CD1c-positive myeloid dendritic cell (primary cell): ENCODE data around the gene DBX1.

Experiments used
- DNase-seq: peaks from one replicate; pipeline ENCODE4 v3.0.0-alpha.2; 2016; ENCODE audit errors: extremely low spot score

The DBX1 gene

GRCh38 chr11:20125927-20126326 lies 34.3 kb downstream of the DBX1 start:
- no peak for DNase-seq

- no peak for DNase-seq
These were observed 38.1 kb downstream of the DBX1 start for GRCh38 chr11:20122131-20122530.

GRCh38 chr11:20120134-20120925 lies 39.9 kb downstream of the DBX1 start:
- no peak for DNase-seq

DNA sequence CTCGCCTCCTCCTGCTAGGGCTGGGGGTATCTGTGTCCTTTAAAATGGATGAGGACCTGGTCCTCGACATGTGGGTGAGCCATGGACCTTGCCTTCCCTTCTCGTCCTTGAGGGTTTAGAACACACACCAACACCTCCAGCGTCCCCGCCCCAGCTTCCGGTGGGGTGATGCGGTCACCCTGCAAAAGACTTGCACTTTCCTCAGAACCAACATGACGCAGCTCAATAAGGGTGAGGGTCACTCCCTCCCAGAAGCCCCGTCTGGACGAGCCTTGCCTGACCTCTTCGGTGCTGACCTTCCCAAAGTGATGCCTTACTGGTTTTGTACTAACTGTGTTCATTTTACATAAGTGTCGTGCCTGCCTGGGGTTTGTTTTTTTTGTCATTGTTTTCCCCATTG lies 41.0 kb downstream of the DBX1 start:
- no peak for DNase-seq

DNA sequence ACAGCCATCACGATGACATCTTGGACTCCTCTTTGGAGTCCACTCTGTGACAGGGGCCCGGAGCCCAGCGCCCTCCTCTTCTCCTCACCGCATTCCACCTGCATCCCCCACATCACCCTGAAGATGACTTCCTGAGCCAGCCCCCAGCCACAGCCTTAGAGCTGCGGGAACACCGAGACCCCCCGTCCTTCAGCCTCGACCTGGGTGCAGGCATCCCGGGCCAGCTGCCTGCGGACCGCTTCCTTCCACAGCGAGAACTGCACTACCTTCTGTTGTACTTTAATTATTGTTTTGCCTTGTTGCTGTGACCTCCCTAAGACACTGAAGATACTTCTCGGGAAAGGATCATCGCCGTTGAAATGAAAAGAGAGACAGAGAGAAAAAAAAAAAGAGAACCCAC lies 42.1 kb downstream of the DBX1 start:
- no peak for DNase-seq

DNA sequence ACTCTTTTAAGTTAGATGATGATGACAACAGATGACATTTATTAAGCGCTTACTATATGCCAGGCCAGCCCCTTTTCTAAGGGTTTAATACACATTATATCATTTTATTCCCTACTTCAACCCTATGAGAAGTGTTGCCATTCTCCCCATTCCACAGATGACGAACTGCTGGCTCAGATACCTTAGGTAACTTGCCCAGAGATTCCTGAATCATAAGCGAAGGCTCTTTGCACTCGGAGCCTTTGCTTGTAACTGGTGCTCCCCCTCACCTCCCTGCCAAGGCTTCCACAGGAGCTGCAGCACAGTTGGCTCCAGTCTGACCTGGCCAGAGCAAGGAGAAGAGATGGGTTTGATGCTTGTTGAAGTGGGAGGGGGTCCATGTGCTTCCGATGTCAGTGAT lies 43.0 kb downstream of the DBX1 start:
- no peak for DNase-seq

- no peak for DNase-seq
These were observed 43.5 kb downstream of the DBX1 start for GRCh38 chr11:20116825-20117224.

- DNase-seq = no peak
These were observed 45.7 kb downstream of the DBX1 start for GRCh38 chr11:20114588-20114987.

DNA sequence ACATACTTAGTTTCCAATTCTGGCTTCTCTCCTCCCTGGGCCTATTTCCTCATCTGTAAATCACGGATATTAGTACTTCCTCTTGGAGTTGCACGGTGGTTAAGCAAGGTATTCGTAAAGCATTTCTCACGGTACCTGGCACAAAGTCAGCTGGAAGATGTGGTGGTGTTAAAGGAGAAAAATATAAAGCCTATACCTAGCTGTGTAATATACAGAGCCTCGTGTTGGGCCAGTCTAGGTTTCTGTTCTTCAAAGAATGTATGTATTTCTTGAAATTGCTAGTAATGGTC lies 47.2 kb downstream of the DBX1 start:
- DNase-seq = no peak

DNA sequence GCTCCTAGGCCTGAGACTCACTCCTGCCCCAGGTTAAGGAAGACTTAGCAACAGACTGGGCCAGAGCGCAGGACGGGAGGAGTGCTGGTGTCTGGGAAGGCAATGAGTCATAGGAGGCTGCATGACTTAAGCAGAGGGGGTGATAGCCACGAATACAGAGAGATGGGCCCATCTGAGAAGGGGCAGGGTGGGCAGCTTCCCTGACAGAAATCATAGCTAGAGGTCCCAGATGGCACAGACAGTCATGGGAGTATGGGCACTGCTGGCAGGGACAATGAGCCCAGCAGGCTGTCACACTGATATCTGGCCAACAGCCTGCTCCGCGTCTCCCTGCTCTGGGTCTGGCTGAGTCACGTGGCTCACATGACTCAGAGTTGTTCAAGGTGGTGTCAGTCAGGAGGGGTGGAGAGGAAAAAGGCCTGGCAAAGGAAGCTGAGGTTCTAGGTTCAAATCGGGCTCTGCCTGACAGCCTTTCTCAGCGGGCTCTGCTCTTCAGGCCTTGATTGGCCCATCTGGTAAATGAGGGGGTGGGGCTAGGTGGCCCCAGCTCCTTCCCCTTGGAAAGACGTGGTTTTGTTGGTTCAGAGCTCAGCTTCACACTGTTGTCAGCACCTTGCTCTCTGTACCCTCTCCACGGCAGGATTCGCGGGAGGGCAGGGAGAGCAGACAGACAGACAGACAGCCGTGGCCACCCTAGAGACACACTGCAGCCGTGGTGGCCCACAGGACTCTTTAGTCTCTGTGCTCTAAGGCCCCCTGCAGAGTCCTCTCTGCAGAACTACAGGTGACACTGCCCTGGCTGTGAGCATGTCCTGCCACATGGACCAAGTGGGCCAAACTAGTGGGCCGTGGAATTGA lies 47.8 kb downstream of the DBX1 start:
- peak; percentile 7 for DNase-seq

- DNase-seq = no peak
These were observed 48.4 kb downstream of the DBX1 start for GRCh38 chr11:20111871-20112270.

GRCh38 chr11:20110908-20111669 lies 49.2 kb downstream of the DBX1 start:
- DNase-seq = peak; percentile 41

- DNase-seq = no peak
These were observed 50.4 kb downstream of the DBX1 start for GRCh38 chr11:20109731-20110445.
